GM12864 (cell line): ENCODE results near the gene NME8.

Experiments used
- DNase-seq: peaks from one replicate; pipeline ENCODE4 v3.0.0-alpha.2; 2011; ENCODE audit warnings: low read depth
- H3K4me3 ChIP-seq: 2 replicates; pipeline ENCODE4 v1.5.1; 2011; ENCODE audit warnings: mild to moderate bottlenecking, low read depth, low read length, control low read depth
- CTCF ChIP-seq: IDR thresholded peaks from 2 replicates; pipeline ENCODE4 v1.5.1; 2011; ENCODE audit warnings: low read depth, mild to moderate bottlenecking, moderate library complexity, low read length, control low read depth, inconsistent platforms; ENCODE audit errors: missing control alignments

NME8 gene

GRCh38 chr7:37833107-37833817 is 15.1 kb upstream of the NME8 start:
- no peak for DNase-seq
- H3K4me3 ChIP-seq = peak overlapping the region; percentile 45
- peak; percentile 56 for TF ChIP-seq CTCF

- DNase-seq = no peak
- no peak for TF ChIP-seq CTCF
- no peak overlapping the region for H3K4me3 ChIP-seq
These were observed 14.6 kb upstream of the NME8 start for GRCh38 chr7:37833818-37834146.

GRCh38 chr7:37853468-37853867 is 5.1 kb downstream of the NME8 start:
- H3K4me3 ChIP-seq = no peak overlapping the region
- peak; percentile 56 for TF ChIP-seq CTCF
- no peak for DNase-seq

- TF ChIP-seq CTCF = no peak
- no peak for DNase-seq
- H3K4me3 ChIP-seq = no peak overlapping the region
These were observed 33.7 kb downstream of the NME8 start for GRCh38 chr7:37882086-37882485.

GRCh38 chr7:37893359-37893758 is 45.0 kb downstream of the NME8 start:
- H3K4me3 ChIP-seq = no peak overlapping the region
- no peak for TF ChIP-seq CTCF
- no peak for DNase-seq

- no peak for TF ChIP-seq CTCF
- no peak overlapping the region for H3K4me3 ChIP-seq
- DNase-seq = no peak
These were observed 46.3 kb downstream of the NME8 start for GRCh38 chr7:37894671-37895070.

- H3K4me3 ChIP-seq = no peak overlapping the region
- no peak for DNase-seq
- no peak for TF ChIP-seq CTCF
These were observed 51.4 kb downstream of the NME8 start for GRCh38 chr7:37899712-37900247.
